Stimulated activated naive CD8-positive, alpha-beta T cell treated with anti-CD3 and anti-CD28 coated beads, Interleukin-15, Interleukin-2, amounts not matched to agents 100 ng/mL and 50 ng/mL, for 24 hours (primary cell): Measurements from ENCODE around the gene KLF14.
A peak's percentile ranks its signal among the peaks of the same experiment; 100 is the strongest.
"Not testable (repeated sequence)": the region's sequence is repeated elsewhere in the genome, so short reads cannot be mapped to it uniquely, and the experiment has no call there.

Source experiments
- H3K27ac Mint-ChIP-seq: one replicate; pipeline ENCODE4 v1.8.0; 2021; ENCODE audit warnings: mild to moderate bottlenecking, mixed read lengths
- H3K27me3 Mint-ChIP-seq: one replicate; pipeline ENCODE4 v1.8.0; 2021; ENCODE audit warnings: mixed read lengths
- H3K36me3 Mint-ChIP-seq: one replicate; pipeline ENCODE4 v1.8.0; 2021; ENCODE audit warnings: low read depth, mixed read lengths
- H3K4me1 Mint-ChIP-seq: one replicate; pipeline ENCODE4 v1.8.0; 2021; ENCODE audit warnings: low read depth, mixed read lengths
- H3K4me3 Mint-ChIP-seq: one replicate; pipeline ENCODE4 v1.8.0; 2021; ENCODE audit warnings: mild to moderate bottlenecking, mixed read lengths
- H3K9me3 Mint-ChIP-seq: one replicate; pipeline ENCODE4 v1.8.0; 2021; ENCODE audit warnings: mixed read lengths

The KLF14 gene

DNA sequence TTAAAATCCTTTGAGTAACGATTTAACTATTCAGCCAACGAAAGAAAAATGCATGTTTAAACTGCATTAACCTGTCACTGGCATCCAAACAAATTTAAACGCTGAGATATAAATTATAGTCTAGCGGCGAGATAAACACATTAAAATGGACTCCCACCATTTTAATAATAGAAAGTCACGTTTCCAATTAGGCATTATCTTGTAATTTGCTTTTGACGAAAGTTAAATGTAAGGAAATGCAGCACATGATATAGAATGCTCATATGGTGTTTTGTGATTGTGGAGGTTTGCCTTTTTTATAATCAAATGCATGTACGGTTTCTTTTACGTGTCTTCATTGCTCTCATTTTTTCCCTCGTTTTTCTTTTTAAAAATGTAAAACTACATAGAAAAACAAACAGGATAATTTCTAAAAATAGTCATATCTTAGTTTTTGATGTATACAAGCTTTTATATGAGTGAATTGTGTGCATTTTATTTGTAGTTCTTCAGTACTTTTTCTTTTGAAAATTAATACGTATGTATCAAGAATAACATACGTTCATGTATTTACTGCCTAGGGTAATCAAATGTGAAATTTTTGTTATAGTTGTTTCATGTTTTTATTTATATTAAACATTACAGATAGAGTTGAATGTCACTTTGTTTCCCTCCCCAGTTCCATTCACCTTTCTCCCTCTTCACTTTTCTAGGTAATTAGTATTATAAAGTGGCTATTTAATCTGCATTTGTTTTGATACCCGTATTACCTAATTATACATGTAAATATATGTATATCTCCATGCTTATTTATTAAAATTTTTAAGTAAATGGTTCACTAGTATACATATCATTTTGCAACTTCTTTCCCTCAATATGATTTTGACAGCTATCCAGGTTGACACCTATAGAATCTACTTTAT is 1.1 kb upstream of the KLF14 start:
- Mint-ChIP-seq H3K9me3 (no peaks in the 10 kb centered on the region), H3K36me3 (peaks cover 3% of the 10 kb centered on the region), H3K4me3 (peak overlapping the region; percentile 83), H3K4me1 (peaks cover 14% of the 10 kb centered on the region), H3K27me3 (peaks cover 75% of the 10 kb centered on the region), H3K27ac (no peak overlapping the region)

DNA sequence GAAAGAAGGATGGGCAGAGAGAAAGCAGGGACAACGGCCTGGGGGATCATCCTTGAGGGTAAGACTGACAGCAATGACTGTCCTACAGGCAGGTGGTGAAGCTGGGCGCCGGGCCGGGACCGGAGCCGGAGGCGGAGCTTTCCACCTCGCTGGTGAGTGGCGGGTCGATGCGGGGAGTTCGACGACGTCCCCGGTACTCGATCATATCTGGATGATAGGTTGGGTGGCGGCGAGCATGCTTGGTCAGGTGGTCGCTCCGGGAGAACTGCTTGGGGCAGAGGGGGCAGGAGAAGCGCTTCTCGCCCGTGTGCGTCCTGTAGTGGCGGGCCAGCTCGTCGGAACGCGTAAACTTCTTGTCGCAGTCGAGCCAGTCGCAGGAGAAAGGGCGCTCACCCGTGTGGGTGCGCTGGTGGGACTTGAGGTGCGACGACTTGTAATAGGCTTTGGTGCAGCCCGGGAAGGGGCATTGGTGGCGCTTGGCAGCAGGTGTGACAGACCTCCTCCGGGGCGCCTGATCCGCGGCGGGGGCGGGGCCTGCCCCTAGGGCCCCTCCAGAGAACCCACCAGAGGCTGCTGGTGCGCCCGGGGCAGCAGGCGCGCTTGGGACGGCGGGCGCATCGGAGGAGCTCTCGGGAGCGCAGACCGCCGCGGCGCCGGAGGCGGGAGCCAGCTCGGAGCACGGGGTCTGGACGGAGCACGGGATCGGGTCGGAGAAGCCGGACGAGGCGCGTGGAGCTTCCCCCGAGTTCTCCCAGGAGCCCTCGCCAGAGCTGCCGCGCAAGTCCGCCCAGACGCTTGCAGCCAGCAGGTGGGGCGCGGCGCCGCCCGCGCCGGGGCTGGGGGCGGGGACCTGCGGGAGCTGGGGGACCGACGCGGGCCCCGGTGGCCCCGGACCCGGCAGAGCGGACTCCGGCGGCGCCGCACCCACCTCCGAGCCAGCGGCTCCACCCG is 752 bp downstream of the KLF14 start:
- Mint-ChIP-seq H3K36me3 (peaks cover 3% of the 10 kb centered on the region), H3K9me3 (no peaks in the 10 kb centered on the region), H3K4me3 (peak overlapping the region; percentile 72), H3K27me3 (peaks cover 91% of the 10 kb centered on the region), H3K27ac (peak overlapping the region; percentile 30), H3K4me1 (peaks cover 14% of the 10 kb centered on the region)

DNA sequence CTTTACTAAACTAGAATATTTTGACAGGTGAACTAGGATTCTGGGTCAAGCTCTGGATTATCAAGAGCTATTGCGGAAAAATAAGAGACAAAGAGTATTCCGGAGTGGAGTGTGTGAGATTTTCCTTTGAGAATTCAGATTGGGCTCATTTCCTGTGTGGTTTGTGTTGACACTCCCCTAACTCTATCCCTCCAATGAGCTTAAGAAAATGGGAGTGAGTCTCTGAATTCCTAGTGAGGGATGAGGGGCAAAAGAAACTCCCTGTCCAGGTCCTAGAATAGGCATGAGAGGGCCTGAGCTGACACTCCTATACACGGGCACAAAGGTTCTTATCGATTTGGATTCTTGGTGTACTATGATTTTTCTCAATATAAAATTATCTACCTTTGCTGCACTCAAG is 10.2 kb downstream of the KLF14 start:
- Mint-ChIP-seq H3K4me3 (no peak overlapping the region), H3K9me3 (no peaks in the 10 kb centered on the region), H3K4me1 (no peaks in the 10 kb centered on the region), H3K27ac (no peak overlapping the region), H3K27me3 (peaks cover 44% of the 10 kb centered on the region), H3K36me3 (no peaks in the 10 kb centered on the region)

DNA sequence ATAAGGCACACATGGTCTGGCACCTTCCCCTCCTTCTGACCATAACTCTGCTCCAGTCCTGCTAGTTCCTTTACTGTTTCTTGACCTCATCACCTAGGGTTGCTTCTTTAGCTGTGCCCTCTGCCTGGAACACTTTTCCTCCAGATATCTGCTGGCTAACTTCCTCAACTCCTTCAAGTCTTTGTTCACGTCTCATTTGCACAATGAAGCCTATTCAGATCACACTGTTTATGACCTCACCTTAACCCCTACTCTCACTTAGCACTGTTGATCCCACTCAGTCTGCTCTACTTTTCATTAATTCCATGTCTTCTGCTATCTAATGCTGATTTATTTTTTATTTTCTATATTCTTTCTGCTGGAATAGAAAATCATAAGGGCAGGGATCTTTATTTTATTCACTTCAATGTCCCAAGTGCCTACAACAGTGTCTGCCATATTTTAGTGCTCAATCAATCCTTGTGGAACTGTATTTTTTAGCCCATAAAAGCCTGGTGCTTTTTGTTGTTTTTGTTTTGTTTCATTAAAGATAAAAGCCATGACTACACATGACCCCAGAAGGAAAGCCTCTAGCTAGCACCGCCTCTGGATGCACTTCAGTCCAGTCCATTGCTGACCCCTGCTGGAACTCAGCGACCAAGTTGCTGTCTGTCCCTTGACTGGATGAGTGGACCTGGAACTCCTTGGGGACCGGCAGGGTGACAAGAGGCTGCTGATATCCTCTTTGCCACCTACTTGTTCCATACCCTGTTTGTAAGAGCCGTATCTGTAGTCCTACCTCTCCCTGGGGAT is 12.3 kb downstream of the KLF14 start:
- H3K4me1 Mint-ChIP-seq: no peaks in the 10 kb centered on the region
- peaks cover 28% of the 10 kb centered on the region for H3K27me3 Mint-ChIP-seq
- H3K4me3 Mint-ChIP-seq: no peak overlapping the region
- H3K36me3 Mint-ChIP-seq: no peaks in the 10 kb centered on the region
- no peaks in the 10 kb centered on the region for H3K9me3 Mint-ChIP-seq
- no peak overlapping the region for H3K27ac Mint-ChIP-seq

DNA sequence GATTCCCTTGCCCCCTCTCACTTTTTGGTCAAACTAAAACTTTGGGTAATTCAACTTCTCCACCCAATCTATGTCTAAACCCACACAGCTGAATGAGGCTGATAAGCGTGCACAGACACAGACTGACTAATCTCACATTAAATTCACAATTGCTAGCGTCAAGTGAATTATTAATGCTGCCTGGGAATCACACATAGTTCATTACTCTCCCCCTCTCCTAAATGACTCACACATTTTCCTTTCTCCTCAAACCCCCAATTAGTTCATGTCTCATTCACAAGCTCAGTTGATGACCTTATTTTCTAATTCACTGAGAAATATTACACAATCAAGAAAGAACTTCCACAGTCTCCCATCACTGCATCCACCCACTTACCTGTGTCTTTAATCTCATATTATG is 14.5 kb downstream of the KLF14 start:
- peaks cover 21% of the 10 kb centered on the region for H3K27me3 Mint-ChIP-seq
- H3K36me3 Mint-ChIP-seq: no peaks in the 10 kb centered on the region
- no peaks in the 10 kb centered on the region for H3K4me1 Mint-ChIP-seq
- H3K9me3 Mint-ChIP-seq: no peaks in the 10 kb centered on the region
- H3K27ac Mint-ChIP-seq: no peak overlapping the region
- no peak overlapping the region for H3K4me3 Mint-ChIP-seq

DNA sequence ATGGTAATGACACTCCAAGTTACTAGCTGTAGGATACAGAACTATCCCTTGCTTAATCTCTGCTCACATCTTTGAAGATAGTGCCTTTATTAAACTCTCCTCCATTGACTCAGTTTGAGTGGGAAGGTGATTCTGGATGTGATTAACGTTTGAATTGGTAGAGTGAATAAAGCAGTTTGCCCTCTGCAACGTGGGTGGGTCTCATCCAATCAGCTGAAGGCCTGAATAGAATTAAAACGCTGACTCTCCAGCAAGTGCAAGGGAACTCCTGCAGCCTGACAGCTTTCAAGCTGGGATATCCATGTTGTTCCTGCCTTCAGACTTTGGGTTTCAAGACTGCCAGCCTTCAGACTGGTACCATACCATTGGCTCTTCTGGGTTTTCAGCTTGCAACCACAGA is 21.6 kb downstream of the KLF14 start:
- Mint-ChIP-seq H3K9me3 (no peaks in the 10 kb centered on the region), H3K36me3 (no peaks in the 10 kb centered on the region), H3K4me3 (no peak overlapping the region), H3K27me3 (peaks cover 23% of the 10 kb centered on the region), H3K27ac (no peak overlapping the region), H3K4me1 (no peaks in the 10 kb centered on the region)

DNA sequence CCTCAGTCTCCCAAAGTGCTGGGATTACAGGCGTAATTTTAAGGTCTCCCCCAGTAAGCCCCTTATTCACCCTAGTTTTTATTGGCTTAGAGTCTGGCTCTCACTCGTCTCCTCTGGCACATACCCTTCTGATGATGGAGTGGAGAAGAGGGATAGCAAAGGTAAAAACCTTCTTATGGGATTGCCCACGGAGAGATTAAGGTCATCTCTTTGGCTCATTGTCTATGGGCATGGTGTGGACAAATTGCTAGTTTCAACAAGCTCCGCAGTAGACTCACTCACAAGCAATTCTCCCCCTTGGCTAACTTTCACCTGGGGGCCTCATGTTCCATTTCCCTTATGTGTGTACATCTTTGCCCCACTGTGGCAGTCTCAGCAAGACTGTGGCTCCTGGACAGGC is 25.2 kb downstream of the KLF14 start:
- no peaks in the 10 kb centered on the region for H3K4me1 Mint-ChIP-seq
- H3K27me3 Mint-ChIP-seq: peaks cover 48% of the 10 kb centered on the region
- no peak overlapping the region for H3K4me3 Mint-ChIP-seq
- H3K36me3 Mint-ChIP-seq: no peaks in the 10 kb centered on the region
- peaks cover 11% of the 10 kb centered on the region for H3K9me3 Mint-ChIP-seq
- H3K27ac Mint-ChIP-seq: no peak overlapping the region

DNA sequence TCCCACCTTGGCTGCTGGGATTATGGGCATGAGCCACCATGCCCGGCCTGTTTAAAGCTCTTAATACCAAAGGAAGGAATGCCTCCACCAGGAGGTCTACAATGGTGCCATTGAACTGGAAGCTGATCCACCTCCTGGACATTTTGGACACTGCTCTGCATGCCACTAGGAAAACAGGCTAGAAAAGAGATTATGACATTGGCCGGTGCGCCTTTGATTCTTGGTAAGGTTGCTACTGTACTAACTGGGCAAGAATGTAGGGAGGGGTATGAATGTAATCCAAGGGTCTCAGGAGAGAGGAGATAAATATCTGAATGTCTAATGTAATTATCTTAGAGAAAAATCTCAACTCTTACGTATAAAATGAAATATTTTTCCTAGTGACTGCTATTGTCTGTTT is 26.0 kb downstream of the KLF14 start:
- H3K4me1 Mint-ChIP-seq: no peaks in the 10 kb centered on the region
- no peaks in the 10 kb centered on the region for H3K36me3 Mint-ChIP-seq
- no peak overlapping the region for H3K27ac Mint-ChIP-seq
- peaks cover 11% of the 10 kb centered on the region for H3K9me3 Mint-ChIP-seq
- no peak overlapping the region for H3K4me3 Mint-ChIP-seq
- peaks cover 48% of the 10 kb centered on the region for H3K27me3 Mint-ChIP-seq

DNA sequence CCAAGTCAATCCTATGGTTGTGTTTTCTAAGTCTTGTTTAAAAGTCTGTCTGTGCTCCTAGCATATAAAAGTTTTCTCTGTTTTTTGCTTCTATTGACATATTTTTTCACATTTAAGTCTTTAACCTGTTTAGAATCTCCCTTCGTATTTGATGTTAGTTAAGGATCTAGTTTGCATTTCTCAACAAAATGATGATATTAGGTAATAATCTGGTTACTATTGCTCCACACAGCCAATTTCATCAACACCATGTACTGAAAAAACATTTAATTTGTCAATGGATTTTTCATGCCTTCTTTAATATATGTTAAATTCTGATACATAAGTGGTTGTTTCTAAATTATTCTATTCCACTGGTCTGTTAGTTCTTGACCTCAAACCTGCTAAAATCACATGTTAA is 30.2 kb downstream of the KLF14 start:
- Mint-ChIP-seq H3K27me3 (peaks cover 36% of the 10 kb centered on the region), H3K4me1 (no peaks in the 10 kb centered on the region), H3K4me3 (no peak overlapping the region), H3K9me3 (peaks cover 11% of the 10 kb centered on the region), H3K27ac (no peak overlapping the region), H3K36me3 (no peaks in the 10 kb centered on the region)

DNA sequence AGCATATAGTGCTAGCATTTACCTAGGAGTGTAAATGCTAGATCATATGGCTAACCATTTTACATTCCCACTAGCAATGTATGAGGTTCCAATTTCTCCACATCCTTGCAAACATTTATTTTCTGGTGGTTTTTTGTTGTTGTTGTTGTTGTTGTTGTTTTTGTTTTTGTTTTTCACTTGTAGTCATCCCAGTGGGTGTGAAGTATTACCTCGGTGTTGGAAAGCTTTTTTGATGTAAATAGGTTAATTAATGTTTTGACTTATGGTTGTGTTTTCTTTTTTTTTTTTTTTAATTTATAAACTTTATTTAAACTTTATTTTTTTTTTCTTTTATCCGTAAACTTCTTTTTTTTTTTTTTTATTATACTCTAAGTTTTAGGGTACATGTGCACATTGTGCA is 32.4 kb downstream of the KLF14 start:
- Mint-ChIP-seq H3K4me1 (no peaks in the 10 kb centered on the region), H3K4me3 (no peak overlapping the region), H3K36me3 (no peaks in the 10 kb centered on the region), H3K27ac (no peak overlapping the region), H3K27me3 (peaks cover 22% of the 10 kb centered on the region), H3K9me3 (peaks cover 5% of the 10 kb centered on the region)

DNA sequence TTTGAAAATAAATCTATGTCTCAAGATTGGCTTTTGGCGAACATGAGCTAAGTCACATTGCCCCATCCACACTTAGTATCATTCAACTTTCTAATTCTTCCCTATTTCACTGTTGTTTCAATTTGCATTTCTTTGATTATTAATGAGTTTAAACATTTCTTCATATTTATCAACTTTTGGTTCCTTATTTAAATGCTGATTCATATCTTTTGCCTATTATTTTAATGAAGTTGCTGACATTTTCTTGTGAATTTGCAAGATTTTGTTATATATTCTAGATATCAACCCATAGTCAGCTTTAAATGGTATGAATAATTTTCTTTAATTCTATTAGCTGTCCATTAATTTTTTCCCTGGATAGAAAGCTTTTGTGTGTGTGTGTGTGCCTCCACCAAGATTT is 33.2 kb downstream of the KLF14 start:
- Mint-ChIP-seq H3K9me3 (no peaks in the 10 kb centered on the region), H3K4me3 (no peak overlapping the region), H3K4me1 (no peaks in the 10 kb centered on the region), H3K27me3 (peaks cover 14% of the 10 kb centered on the region), H3K36me3 (no peaks in the 10 kb centered on the region), H3K27ac (no peak overlapping the region)

DNA sequence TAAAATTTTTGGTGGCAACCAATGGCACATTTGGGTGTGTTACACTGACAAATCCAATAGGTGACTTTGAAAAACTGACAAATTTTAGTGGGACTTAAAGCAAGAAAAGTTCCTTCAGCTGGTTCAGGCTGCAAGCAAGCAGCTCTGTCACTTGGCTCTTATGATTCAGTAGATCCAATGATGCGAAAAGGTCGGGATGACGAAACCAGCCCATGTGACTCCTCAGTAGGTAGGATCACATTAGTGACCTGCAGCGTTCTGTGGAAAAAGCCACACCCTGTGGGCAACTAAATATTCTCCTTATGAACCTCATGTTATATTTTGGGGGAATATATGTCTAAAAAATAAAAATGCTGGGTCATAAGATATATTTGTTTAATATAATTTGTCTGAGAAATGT is 34.3 kb downstream of the KLF14 start:
- no peaks in the 10 kb centered on the region for H3K36me3 Mint-ChIP-seq
- H3K4me3 Mint-ChIP-seq: no peak overlapping the region

DNA sequence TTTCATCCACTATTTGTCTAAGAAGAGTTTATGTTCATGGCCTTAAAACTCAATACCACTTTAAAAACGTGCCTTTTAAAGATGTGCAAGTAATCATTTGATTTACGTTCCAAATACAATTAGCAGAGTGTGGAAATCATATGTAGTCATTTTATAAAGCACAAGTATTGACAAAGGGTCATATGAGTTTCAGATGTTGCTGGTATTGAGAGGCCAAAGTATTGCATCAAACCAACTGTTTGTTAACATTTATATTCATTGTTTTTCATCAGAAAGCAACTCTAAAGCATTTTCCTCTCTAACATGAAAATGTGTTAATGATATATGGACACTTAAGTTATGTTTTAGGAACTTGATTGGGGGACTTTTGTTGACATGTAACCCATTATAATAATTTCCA is 36.2 kb downstream of the KLF14 start:
- Mint-ChIP-seq H3K4me1 (no peaks in the 10 kb centered on the region), H3K27ac (no peak overlapping the region), H3K9me3 (no peaks in the 10 kb centered on the region), H3K36me3 (no peaks in the 10 kb centered on the region), H3K4me3 (no peak overlapping the region), H3K27me3 (no peaks in the 10 kb centered on the region)

More for the DNA sequence above, 34.3 kb downstream of the KLF14 start:
- Mint-ChIP-seq H3K27ac (no peak overlapping the region), H3K9me3 (no peaks in the 10 kb centered on the region), H3K27me3 (peaks cover 6% of the 10 kb centered on the region), H3K4me1 (no peaks in the 10 kb centered on the region)

DNA sequence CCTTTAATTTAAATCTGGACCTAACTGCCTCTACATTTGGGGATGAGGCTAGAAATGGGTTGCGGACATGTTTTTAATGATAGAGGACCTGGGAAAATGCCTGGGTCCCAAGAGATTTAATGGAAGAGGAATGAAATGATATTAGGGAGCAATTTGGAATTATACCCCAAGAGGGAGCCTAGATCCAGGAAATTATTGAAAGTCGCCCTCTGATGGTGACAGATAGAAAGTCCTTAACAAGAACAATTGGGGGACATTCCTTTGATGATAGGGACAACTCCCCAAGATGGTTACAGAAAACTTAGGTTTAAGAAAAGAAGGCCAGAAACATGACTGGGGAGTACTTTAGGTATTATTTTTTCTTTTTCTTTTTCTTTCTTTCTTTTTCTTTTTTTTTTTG is 38.2 kb downstream of the KLF14 start:
- Mint-ChIP-seq H3K4me3 (no peak overlapping the region), H3K4me1 (no peaks in the 10 kb centered on the region), H3K9me3 (peaks cover 8% of the 10 kb centered on the region), H3K36me3 (no peaks in the 10 kb centered on the region), H3K27ac (no peak overlapping the region), H3K27me3 (no peaks in the 10 kb centered on the region)

DNA sequence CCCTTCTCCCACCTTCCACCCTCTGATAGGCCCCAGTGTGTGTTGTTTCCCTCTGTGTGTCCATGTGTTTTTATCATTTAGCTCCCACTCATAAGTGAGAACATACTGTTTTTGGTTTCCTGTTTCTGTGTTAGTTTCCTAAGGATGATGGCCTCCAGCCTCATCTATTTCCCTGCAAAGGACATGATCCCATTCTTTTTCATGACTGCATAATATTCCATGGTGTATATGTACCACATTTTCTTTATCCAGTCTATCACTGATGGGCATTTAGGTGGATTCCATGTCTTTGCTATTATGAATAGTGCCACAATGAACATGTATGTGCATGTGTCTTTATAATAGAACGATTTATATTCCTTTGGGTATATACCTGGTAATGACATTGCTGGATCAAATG is 41.6 kb downstream of the KLF14 start:
- not testable (repeated sequence) for H3K36me3 Mint-ChIP-seq, H3K9me3 Mint-ChIP-seq, H3K4me3 Mint-ChIP-seq, H3K27me3 Mint-ChIP-seq, H3K27ac Mint-ChIP-seq, H3K4me1 Mint-ChIP-seq
